SU-DHL-6 (cell line): ENCODE measurements around the gene CHGA.

Experiments used
- CTCF ChIP-seq: fragments of 200-600 bp; sonication (generic); IDR thresholded peaks from one replicate; pipeline ENCODE4 v1.5.1; 2017; ENCODE audit warnings: antibody characterized with exemption, mild to moderate bottlenecking, low read length, moderate library complexity; ENCODE audit not compliant: insufficient read depth, poor library complexity, severe bottlenecking
- EZH2phosphoT487 ChIP-seq: fragments of 200-600 bp; sonication (generic), shearing (Covaris generic); conservative IDR thresholded peaks from 2 replicates; pipeline ENCODE4 v1.6.1; 2018; ENCODE audit warnings: mild to moderate bottlenecking, antibody characterized with exemption, low read length, moderate library complexity, mixed read lengths

DNA sequence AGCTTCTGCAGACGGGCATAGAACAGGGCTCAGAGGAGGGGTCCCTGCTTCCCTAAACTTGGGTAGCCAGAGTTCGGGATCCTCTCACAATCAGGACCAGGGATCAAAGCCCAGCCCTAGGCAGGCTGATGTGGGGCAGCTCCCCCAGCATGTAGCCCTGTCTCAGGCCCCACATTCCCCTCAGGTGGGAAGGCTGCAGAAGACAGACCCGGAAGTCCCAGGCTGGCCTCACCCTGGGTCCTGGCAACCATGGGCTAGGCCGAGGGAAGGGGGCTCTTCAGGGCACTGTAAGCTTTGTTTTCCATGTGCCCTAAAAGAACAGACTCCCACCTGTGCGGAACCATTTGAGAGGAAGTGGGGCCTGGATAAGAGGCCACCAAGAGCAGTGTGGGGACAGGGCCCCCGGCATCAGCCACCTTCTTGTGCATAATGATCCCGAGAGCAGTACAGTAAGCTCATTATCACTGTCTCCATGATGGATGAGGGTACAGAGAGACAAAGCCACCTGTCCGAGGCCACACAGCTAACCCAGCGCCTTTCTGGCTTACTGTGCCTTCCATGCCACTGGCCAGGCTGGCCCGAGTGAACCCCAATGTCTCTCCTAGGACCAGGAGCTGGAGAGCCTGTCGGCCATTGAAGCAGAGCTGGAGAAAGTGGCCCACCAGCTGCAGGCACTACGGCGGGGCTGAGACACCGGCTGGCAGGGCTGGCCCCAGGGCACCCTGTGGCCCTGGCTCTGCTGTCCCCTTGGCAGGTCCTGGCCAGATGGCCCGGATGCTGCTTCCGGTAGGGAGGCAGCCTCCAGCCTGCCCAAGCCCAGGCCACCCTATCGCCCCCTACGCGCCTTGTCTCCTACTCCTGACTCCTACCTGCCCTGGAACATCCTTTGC lies 11.5 kb downstream of the CHGA start:
- TF ChIP-seq CTCF: no peak
- no peak for TF ChIP-seq EZH2phosphoT487
